HG03442 (cell line): ENCODE measurements around the gene ATAD1.
"Not testable (repeated sequence)": the region's sequence is repeated elsewhere in the genome, so short reads cannot be mapped to it uniquely, and the experiment has no call there.

Source experiments
- ATAC-seq: cut with Tn5 transposase; IDR thresholded peaks from one replicate; pipeline ENCODE4 v1.9.1; 2021; ENCODE audit warnings: mild to moderate bottlenecking, moderate library complexity; ENCODE audit not compliant: unreplicated experiment

ATAD1 gene

DNA sequence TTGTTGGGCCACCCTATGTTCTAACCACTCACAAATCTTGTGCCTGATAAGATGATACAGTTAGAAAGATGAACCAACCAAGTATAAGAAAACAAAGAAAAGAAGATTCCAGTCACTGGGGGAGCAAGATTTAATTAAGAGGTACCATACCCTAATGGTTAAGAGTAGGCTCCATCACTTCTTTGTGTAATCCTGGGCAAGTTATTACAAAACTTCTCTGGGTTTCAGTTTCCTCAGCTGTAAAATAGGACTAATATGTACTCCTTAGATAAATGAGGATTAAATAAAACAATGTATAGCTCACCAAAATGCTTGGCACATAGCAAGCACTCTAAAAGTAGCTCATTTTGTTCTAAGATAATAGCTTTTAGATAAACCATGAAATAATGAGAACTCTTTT lies 58.5 kb downstream of the ATAD1 start:
- ATAC-seq, result no peak

DNA sequence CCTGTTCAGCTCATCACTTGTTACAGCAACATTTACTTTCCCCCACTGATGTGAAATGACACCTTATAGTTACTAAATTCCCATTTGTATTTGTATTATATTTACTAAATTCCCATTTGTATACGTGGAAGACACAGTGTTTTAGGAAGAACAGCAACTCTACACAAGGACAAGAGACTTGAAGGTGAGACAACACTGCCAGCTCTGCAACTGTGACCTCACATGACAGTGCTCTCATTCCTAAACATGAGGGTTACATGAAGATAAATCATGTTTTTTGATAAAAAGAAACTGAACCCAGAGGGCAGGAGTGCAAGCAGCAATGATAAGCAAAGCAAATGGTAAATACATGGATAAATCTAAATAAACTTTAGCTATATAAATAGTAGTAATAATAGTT lies 60.3 kb downstream of the ATAD1 start:
- no peak for ATAC-seq

DNA sequence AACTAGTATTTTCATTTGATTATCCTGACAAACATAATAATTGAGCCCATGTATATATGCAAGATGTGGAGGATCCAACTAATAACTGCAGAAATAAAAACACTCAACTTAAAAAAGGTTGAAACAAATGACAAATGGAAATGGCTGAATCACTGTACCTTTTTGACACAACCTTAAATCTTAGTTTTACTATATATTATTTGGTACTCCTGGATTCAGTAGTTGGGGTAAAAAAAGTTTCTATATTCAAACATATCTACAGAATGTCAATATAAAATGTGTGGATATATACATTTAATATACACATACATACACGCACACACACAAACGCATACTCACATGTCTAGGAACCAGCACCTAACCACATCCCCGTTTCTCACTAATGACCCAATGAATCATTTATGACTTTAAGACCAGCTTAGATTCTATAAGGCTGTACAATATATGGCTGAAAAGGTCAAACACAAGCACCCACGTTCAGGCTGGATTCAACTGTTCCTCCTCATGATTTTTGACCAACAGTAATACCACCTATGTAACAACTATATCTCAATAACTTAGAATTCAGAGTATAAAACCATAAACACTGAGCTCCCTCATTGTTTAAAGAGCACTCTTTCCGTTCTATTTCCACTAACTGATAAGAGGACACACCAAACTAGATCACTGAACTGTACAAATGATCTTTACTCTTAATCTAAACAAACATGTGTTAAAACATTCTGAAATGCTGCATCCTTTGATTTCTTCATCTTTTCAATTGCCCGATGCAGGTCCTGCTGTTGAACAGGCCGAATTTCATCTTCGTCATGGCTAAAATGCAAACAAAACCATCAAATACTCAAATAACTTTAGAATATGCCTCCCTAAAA lies 63.8 kb downstream of the ATAD1 start:
- no peak for ATAC-seq

DNA sequence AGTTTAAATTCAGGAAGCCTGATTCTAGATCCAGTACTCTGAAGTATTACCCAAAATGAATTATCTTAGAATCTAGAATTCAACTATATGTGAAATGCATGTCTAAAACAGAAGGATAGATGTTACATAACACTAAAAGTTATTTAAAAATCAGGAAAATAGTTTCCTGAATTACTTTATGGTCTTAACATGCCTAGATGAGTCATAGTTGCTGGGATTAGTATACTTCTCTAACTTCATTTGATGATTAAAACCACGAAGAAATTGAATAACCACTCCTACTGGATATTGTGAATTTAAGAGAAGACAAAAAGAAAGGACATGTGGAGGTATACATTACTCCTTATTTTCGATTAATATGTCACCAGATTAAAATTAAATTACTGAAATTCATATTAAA lies 65.5 kb downstream of the ATAD1 start:
- no peak for ATAC-seq

DNA sequence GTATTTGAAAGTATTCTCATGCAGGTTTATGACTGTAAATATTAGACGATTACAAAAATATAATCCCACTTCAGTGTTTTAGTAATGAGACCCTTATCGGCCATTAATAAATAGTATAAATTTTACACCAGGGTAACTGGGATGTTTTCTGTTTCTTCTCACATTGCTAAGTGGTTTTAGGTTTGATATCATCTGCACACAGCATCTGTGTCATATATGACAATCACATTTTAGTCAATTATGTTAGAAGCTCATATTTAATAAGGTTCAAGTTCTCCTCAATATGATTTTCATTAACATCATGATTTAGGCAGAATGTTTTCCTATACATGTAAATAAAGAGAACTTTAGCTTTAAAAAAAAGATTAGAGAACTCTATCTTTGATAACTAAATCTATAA lies 66.8 kb downstream of the ATAD1 start:
- ATAC-seq, result no peak

DNA sequence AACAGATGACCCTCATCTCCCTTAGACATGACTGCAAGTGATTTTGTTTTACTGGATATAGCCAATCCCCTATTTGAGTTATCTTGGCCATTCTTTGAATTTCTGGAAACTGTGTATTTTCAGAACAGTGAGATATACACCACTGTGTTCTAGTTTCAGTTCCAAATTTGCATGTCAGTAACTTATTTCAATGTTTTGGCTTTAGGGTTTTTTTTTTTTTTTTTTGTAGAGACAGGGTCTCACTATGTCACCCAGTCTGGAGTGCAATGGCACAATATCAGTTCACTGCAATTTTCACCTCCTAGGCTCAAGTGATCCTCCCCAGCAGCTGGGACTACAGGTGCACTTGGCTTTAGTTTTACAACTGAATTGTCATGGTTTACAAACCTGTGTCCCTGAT lies 67.2 kb downstream of the ATAD1 start:
- no peak for ATAC-seq

DNA sequence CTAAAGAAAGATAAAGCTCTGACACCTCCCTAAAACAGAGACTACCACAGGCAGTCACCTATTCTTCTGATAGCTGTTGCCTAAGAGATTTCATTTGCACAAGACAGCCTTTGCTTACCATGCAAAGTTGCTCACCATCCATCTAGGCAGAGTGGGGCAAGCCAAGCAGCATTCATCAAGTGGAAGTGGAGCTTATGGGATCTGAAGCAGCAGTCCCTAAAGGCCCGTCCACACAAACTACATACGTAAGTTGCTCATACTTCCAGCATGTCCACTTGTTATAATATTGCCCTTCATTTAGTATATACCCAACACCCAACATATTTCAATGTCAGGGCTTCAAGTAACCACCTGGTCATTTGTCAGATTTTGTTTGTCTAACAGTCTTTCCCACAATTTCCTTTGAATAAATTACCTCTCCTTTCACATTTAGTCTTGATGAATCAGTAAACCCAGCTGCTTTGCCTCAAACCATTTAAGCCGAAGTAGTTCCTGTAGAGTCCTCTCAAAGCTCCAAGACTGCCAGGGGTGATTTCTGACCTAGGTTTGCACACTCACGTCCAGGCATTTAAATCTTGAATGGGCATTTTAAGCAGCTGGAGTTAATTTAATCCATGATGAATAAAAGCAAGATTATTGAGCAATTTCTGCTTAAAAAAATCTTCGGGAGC lies 67.9 kb downstream of the ATAD1 start:
- ATAC-seq, result no peak

DNA sequence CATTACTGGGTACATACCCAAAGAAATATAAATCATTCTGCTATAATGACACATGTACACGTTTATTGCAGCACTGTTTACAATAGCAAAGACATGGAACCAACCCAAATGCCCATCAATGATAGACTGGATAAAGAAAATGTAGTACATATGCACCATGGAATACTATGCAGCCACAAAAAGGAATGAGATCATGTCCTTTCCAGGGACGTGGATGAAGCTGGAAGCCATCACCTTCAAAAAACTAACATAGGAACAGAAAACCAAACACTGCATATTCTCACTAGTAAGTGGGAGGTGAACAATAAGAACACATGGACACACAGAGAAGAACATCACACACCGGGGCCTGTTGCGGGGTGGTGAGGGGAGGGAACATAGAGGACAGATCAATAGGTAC lies 69.8 kb downstream of the ATAD1 start:
- ATAC-seq, result not testable (repeated sequence)

DNA sequence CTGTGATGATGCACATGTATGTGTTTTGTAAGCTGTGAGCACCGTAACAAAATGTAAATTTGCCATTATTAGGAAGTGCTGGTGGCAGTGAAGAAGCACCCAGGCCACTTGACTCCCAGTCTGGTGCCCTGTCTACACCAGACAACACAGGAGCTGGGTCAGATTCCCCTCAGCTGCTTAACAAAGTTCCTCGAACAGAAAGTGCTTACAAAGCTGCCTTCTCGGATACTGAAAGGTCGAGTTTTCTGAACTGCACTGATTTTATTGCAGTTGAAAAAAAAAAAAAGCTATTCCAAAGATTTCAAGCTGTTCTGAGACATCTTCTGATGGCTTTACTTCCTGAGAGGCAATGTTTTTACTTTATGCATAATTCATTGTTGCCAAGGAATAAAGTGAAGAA lies 71.1 kb downstream of the ATAD1 start:
- no peak for ATAC-seq

DNA sequence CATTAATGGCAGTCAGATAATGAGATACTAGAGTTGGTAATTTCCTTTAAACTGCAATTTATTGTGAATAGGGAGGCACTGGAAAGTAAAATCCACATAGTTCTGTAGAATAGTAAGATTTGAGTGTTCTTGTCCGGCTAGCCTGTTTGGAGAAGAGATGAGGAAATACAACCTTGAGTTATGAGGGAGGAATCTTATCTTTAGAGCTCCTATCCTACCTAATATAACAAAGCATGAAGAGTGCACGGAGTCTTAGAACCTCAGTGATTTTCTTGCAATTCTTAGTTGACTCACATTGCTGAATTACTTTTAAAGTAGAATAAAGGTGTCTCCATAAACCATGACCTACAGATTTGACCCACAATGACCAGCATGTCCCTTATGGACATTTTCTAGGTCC lies 73.4 kb downstream of the ATAD1 start:
- no peak for ATAC-seq

DNA sequence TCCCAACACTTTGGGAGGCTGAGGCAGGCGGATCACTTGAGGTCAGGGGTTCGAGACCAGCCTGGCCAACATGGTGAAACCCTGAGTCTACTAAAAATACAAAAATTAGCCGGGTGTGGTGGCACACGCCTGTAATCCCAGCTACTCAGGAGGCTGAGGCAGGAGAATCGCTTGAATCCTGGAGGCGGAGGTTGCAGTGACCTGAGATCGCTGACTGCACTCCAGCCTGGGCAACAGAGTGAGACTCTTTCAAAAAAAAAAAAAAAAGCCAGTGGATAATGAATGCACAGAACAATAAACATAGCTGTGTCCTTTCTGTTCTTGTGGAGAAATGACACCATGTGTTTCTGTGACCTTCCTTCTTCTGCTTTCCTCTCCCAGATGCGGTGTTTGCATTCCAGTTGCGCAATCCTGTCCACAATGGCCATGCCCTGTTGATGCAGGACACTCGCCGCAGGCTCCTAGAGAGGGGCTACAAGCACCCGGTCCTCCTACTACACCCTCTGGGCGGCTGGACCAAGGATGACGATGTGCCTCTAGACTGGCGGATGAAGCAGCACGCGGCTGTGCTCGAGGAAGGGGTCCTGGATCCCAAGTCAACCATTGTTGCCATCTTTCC lies 74.9 kb downstream of the ATAD1 start:
- not testable (repeated sequence) for ATAC-seq

DNA sequence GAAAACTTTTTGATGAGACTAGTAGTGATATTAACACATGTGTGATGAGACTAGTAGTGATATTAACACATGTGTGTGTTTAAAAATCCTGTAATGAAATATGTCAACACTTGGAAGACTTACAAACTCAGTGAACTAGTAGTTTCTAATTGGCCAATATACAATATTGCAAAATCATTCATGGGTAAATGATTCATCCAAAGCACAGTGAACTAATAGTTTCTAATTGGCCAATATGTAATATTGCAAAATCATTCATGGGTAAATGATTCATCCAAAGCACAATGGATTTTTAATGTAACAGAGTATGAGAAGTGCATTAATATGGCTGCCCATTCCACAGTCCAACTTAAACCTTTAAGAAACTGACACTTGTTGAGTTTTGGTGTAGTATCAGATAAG lies 77.8 kb downstream of the ATAD1 start:
- ATAC-seq, result no peak

DNA sequence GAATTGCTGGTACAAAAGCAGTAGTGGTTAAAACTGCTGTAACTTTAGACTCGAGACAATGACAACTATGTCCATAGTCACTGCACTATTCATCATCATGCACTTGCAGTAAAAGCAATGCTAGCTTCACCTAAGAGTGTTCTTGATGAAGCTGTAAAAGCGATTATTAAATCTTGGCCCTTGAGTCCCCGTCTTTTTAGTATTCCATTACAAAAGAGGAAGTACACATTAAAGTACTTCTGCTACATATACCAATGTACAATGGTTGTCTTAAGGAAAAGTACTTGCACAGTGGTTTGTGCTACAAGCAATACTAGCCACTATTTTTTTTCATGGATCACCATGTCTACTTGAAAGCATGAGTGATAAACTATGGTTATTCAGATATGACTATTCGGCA lies 78.3 kb downstream of the ATAD1 start:
- no peak for ATAC-seq

DNA sequence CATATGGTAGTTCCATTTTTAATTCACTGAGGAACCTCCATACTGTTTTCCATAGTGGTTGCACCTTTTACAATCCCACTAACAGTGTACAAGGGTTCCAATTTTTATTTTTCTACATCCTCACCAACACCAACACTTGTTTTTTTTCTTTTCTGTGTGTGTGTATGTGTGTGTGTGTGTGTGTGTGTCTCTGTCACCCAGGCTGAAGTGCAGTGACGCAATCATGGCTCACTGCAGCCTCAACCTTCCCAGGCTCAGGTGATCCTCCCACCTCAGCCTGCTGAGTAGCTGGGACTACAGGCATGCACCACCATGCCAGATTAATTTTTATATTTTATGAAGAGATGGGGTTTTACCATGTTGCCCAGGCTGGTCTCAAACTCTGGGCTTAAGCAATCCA lies 79.8 kb downstream of the ATAD1 start:
- not testable (repeated sequence) for ATAC-seq

DNA sequence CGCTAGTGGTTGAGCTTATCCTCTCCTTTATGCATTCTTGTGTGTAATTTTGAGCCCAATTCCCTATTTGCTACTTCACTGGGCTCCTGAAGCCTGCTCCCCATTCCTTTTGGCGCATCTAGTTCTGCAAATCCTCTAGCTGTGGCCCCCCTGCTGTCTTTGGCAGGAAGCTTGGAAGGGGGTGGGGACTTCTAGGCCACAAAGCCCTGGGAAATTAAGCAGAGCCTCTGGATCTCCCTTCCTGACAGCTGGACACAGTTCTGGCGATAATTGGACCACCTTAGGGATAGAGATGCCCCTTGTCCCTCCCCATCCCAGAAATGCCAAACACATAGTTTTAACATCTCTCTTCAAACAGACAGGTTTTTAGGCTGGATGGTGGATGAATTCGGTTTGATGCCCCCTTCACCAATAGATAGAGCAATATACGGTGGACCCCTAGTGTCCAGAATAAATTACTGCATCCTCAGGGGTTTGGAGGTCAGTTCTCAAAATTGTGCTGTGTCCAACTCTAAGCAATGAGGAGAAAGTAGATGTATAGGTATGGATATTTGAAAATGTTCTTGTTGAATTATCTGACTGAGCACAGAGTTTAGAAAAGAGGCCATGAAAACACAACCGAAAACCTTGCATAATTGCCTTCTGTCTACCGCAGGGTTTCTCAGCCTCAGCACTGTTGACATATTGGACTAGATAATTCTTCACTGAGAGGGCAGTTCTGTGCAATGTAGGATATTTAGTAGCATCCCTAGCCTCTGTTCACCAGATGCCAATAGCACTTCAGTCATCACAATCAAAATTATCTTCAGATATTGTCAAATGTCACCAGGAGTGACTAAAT lies 82.8 kb downstream of the ATAD1 start:
- no peak for ATAC-seq

DNA sequence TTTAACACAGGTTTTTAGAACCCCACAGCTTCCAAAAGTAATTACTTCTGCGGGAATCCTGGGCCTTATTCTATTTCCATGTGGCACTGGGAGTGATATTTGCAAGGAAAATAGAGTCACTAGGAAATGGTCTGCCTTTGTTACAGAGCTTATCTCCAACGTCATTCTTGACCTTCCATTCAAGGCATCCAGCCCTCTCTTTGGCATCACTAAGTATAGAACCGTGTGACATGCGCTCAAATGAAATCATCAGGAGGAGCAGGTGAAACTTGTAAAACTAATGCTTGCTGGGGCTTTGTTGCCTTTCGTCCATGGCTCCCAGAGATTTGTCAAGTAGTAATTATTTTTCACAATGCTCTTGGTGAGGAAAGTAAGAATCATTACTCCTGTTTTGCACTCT lies 84.9 kb downstream of the ATAD1 start:
- no peak for ATAC-seq

DNA sequence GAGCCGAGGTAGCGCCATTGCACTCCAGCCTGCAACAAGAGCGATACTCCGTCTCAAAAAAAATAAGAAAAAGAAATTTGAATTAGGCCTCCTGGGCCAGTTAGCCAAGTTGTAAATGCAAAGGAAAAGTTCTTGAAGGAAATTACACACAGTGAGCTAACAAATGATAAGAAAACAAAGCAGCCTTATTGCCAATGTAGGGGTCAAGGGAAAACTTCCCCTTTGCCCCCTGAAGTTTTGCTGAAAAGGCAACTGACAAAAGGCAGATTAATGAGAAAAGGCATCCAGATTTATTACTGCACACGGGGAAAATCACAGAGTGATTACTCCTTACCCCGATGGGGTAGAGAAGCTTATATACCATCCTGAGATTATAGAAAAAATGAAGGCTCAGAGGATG lies 88.1 kb downstream of the ATAD1 start:
- no peak for ATAC-seq

DNA sequence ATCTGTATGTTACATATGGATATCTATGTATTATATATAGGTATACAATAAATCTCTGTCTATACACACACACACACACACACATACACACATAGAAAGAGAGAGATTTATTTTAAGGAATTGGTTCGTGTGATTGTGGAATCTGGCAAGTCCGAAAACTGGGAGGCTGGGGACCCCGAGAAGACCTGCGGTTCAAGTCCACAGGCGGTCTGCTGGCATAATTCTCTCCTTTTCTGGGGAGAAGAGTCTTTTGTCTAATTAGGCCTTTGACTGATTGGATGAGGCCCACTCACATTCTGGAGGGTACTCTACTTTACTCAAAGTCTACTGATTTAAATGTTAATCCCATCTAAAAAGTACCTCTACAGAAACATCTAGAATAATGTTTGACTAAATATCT lies 93.2 kb downstream of the ATAD1 start:
- no peak for ATAC-seq

DNA sequence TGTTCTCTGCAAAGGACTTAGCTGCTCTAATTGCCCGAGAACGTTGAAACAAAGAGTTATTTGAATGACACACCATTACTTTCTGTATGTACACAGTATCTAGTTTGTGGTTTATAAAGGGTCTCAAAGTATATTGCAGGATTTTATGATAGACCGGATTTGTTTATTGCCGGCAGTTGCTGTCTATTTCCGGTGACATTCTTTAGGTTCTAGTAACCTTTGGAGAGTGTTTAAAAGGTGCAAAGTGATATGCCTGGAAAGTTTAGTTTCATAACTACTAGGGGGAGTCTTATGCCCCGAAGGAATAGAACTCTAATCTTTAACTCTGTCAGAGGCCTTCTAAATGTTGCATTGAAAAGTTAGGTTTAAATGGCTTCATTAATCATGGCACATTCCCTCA lies 94.5 kb downstream of the ATAD1 start:
- ATAC-seq, result no peak

DNA sequence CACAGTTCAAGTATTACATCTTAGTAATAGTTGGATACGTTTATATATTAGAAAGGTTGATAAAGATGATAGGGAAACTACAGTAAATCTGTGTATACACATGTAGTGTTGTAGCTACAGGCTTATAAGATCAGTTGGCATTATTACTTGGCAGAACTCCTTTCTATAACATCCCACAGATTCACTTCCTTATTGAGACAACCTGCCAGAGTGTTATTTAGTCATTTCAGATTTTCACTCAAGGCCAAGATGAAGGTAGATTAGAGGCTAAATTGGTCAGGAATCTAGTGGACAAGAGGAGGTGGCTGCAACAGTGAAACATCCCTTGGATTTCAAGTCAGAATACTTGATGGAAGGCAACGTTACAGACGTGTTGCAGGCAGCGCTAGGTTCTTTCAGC lies 95.3 kb downstream of the ATAD1 start:
- ATAC-seq, result no peak

DNA sequence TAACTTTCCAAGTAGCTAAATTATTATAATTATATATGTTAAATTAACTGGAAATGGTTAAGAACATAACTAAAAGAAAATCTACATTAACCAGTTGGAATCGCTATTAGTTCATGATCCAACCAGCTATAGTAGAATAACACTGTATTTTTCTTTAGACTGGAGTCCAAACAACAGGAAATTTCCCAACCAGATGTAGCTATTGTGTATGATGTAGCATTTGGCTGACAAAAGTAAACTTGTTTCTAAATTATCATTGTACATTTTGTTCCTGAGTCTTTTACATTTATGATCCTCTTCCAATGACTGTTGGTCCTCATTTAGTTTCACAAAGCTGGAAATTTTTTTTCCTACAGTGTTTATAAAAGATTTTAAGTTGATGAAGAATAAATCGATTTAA lies 96.2 kb downstream of the ATAD1 start:
- no peak for ATAC-seq
